ENCODE results near the gene PRUNE2.
"Not testable (repeated sequence)": the region's sequence is repeated elsewhere in the genome, so short reads cannot be mapped to it uniquely, and the experiment has no call there.

Gene PRUNE2

DNA sequence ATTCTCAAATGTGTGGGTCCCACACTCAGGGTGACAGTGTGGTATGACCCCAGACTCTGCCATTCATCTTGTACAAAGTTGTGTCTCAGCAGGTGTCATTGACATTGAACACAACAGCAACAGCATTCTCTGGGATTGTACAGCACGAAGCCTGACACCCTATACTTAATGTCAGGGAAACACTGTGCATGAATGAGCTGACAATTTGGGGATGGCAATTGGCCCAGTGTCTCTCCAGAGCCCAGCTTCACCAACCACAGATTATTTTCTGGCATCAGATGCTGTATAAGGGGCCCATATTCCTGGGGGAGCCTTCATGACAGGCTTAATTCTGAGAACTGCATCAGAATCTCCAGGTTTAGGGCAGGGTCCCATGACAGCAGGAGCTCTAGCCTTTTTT lies 303.7 kb downstream of the PRUNE2 start:
- DNase-seq (ENCODE audit: low spot score): no peak

DNA sequence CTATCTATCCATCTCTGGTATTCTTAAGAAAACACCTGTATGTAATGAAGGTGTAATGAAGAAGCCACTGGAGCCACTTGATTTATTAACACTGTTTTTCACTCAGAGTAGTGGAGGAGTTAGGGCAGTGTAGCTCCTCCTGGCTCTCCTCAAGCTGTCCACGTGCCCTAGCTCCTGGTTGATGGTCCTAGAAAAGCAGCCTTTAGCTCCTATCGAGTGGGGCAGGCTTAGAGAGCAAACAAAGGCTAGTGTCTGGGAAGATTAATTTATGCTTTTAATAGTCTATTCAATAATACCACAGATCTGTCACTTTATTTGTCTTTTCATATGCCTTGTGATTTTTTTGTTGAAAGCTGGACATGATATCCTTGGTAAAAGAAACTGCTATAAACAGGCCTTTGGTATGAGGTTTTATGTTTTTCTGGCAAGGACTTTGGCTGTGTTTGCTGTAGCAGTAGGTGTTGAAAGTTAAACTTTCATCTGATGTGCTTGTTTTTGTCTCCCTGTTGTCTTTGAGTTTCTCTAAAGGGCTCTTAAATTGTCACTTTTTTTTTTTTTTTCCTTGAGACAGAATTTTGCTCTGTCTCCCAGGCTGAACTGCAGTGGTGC lies 305.8 kb downstream of the PRUNE2 start:
- no peak for DNase-seq (ENCODE audit: low spot score)

DNA sequence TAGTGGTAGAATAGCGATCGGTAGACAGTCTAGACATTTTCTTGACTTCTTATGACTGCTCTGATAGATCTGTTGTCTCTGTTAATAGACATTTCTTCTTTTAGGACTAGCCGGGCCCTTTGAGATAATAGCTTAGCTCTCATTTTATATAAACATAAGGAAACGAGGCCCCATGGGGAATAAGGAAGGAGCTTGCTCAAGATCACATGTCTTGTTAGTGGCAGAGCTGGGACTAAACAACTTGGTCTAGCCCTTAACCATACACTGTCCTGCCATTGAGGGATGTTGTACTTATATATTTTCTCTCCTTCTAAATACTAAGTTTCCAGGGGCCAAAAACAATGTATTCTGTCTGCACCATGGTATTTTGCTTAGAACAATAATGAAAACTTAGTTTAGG lies 306.9 kb downstream of the PRUNE2 start:
- DNase-seq (ENCODE audit: low spot score): no peak

DNA sequence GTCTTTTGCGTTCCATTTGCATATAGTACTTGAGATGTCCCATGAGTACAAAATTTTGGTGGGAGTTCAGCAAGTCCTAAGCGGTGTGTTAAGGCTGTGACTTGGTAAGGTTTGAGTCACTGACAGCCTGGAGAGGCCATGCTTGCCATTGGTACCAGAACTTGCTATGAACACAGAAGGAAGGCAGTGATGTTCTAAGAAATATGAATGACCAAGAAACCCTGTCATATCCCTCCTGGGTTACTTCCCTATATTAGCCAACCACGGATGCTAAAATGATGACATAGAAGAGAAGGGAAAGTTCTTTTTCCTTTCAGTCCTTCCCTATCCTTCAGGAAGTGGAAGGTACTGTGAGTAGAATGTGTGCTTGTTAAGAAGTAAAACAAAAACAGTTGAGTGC lies 310.3 kb downstream of the PRUNE2 start:
- DNase-seq (ENCODE audit: low spot score): no peak

DNA sequence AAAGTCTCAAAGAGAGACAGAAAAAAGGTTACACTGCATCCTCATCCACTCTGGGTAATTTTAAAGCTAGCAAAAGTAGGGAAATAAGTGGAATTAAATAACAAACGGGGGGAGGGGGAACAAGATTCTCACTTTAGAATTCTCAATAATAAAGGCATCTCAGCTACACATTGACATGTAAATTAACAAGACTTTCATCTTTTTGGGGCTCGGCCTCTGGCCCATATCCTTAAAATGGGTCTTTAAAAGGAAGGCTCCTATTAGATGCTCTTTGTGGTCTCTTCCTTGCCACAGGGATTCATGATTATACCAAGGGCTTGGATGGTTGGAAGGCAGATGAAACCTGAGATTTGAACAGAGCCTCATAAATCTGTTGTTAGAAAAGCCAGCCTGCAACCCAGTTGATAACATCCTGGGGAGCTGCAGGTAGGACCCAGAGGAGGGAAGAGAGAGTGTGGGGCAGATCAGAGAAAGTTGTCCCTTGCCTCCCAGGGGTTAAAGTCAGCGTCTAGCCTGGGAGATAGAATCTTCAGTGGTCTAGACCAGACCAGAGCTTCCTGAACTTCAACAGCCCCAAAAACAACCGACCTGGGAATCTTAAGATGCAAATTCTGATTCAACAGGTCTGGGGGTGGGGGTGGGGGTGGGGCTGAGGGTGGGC lies 311.0 kb downstream of the PRUNE2 start:
- DNase-seq (ENCODE audit: low spot score): no peak

DNA sequence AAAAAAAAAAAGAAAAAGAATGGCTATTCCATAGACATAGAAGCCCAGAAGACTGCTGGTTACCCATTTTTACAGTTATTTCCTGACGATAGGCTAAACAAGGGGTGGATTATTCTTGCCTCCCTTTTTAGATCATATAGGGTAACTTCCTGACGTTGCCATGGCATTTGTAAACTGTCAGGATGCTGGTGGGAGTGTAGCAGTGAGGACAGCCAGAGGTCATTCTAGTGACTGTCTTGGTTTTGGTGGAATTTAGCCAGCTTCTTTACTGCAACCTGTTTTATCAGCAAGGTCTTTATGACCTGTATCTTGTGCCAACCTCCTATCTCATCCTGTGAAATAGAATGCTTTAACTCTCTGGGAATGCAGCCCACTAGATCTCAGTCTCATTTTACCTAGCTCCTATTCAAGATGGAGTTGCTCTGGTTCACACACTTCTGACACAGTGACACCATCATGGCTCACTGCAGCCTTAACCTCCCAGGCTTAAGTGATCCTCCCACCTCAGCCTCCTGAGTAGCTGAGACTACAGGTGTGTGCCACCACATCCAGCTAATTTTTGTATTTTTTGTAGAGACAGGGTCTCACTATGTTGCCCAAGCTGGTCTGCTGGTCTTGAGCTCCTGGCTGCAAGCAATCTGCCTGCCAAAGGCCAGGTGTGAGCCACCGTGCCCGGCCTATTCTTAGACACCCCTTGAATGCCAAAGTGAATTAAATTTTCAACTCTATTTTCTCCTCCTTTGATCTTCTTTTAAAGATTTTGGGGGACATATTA lies 311.8 kb downstream of the PRUNE2 start:
- DNase-seq (ENCODE audit: low spot score): not testable (repeated sequence)

DNA sequence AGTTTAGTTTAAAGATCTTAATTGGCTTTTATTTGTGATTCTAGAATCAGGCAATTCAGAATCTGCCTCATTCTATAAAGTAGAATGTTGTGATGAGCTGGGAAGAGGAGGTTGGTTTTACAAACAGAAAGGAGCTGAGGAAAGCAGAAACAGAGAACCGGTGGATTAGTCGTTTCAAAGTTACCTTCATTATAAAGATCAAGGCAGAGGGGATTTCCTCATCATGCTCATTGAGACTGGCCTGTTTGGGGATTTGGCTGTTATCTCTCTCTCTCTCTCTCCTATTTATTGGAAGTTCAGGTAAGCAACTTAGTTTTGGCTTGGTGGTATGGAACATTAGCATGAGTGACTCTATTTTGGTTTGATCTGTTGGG lies 313.0 kb downstream of the PRUNE2 start:
- DNase-seq (ENCODE audit: low spot score): no peak

DNA sequence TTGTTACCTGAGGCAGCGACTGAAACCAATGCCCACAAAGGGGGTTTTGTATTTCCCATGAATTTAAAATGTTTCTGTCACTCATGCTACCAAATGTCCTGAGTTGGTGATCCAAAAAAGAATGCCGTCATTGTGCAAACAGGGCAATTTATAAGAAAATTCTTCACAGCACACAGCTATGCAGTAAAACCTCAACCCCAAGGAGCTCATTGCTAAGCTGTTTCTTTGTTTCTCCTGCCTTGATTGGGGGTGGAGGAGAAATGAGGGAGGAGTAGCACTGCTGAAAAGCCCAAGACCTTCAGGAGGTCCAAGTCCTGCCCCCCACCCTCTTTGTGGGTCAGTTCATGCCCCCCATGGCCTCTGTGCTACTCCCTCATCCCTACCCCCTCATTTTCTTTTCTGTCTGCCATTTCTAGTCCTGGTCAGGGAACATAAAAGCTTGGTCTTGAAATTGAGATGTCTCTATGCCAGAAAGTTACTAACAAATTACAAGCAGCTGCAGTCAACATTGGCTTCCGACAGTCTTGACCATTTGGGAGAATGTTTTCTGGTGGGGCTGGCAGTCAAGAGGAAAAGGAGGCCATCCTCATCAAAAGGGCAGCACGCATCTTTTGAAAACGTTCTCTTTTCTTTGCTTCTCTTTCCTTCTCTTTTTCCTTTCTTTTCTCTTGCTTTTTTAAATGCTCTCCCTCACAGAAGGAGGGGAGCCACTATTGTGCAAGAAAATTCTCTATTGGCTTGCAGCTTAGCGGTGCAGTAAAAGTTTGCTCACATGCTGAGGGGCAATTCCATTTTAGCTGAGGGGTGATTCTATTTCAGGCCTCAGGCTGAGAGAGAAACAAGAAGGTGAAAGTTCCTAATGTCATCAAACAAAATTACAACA lies 313.6 kb downstream of the PRUNE2 start:
- no peak for DNase-seq (ENCODE audit: low spot score)

DNA sequence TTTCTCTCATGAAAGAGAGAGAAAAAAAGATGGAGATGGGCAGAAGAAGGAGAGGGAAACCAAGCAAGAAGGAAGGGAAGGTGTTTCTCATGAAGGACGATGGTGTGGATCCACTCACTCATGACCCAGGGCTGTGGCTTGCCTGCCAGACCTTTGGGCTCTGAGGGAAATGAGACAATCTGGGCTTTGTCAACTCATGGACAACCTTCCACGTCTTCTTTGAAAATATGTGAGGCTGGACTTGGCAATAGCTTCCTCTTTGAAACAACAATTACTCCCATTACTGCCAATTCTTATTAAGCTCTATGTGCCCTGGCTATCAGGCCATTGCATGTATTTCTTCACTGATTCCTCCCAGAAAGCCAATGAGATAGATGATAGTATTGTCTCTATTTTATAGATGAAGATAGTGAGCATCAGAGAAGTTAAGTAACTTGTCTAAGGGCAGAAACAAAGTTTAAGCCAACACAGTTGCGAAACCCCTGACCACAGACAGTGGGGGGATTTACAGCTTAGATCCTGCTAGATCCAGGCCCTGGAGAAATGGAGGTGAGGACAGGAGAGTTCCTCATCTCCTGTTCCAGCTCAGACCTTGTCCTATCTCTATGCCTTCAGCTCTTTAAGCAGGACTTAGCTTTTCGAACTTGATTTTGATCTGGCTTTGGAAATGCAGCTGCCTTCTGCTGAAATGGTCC lies 314.5 kb downstream of the PRUNE2 start:
- DNase-seq (ENCODE audit: low spot score): no peak

DNA sequence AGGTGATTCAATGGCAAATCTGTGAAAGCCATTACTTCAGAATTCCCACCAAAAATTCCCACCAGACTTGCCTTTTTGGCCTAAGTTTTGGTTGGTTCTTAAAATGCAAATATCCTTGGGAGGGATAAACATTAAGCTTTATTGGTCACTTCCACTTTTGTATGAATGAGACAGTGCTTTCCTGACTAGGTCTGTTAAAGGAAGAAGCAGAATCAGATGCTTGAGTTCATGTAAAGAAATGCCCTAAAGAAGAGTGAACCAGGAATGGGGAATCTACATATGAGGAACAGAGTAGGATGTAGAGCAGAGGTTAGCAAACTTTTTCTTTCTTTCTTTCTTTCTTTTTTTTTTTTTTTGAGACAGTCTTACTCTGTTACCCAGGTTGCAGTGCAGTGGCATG lies 317.6 kb downstream of the PRUNE2 start:
- no peak for DNase-seq (ENCODE audit: low spot score)

DNA sequence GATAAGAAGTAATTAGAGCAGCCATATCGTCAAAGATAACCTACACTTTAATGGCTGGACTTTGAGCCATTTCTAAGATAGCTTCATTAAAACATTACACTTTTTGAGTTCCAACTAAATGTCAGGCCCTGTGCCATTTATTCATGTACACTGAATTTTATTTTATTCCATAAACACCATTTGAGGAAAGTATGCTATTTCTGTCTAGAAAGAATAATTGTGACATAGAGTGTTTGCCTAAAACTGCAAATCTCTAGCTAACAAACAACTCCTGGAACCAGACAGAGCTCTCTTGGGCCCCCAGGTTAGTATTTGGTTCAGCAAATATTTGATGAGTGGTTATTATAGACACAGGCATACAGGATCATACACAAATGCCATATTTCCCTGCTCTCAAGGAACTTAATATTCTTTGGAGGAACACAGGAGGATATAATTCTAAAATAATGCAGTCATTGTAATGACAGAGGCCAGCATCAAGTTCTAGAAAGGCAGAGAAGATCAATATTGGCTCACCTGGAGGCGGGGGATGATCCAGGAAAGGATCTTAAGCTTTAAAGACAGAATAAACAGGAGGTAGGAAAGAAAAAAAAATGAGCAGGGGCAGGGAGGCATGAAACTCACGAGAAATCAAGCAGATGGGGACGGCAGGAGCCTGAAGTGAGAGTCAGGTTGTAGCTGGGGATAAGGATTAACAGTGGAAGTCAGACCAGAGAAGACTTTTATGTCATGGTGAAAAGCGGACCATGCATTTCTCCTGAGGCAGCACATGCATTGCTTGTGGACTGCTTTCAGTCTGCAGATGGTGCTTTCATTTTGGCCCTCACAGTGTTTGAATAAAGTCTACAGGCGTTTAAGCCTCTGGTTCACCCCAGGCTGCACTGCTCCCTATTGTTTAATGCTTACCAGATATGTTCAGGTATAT lies 319.3 kb downstream of the PRUNE2 start:
- DNase-seq (ENCODE audit: low spot score): no peak

DNA sequence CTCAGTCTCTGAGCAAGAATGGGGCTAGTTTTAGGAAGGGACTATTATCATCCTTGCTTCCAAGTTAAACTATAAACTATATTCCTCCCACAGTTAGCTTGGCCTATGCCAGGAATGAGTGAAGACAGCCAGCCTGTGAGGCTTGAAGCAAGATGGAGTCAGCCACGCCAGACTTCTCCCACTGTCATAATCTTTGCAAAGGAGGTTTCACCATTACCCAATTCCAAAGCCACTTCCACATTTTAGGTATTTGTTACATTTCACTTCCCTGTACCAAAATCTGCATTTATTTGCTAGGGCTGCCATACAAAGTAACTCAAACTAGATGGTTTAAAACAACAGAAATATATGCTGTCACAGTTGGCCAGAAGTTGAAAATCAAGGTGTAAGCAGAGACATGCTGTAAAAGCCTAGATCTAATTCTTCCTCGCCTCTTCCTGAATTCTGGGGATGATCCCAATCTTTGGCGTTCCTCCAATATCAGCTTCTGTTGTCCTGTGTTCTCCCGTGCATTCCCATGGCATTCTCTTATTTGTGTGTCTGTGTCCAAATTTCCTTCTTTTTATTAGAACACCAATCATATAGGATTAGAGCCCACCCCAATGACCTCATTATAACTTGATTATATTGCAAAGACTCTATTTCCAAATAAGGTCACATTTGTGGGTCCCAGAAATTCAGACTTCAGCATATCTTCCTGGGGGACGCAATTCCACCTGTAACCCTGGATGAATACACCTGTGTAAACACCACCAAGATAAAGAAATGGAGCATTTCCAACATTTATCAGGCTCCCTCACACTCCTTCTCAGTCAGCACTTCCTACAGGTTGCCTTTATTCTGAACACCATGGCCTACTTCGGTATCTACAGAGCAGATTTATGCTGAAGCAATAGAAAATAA lies 320.2 kb downstream of the PRUNE2 start:
- no peak for DNase-seq (ENCODE audit: low spot score)

DNA sequence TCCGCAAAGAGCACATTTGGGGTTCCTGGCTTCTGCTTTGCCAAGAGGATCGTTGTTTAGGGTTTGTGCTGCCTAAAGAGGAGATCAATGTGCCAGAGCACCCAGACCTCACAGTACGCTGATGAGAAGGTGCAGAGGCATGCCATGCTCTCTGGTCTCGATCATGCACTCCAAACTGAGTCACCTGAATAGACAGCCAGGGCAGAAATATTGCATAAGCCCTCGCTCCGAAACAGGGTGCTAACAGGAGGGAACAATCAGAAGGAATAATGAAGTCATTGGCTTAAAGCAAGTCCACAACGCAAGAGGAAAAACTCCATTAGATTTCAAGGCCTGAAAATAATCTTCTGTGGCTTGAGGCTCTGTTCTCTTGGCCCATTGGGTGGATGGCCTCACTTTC lies 322.7 kb downstream of the PRUNE2 start:
- no peak for DNase-seq (ENCODE audit: low spot score)

DNA sequence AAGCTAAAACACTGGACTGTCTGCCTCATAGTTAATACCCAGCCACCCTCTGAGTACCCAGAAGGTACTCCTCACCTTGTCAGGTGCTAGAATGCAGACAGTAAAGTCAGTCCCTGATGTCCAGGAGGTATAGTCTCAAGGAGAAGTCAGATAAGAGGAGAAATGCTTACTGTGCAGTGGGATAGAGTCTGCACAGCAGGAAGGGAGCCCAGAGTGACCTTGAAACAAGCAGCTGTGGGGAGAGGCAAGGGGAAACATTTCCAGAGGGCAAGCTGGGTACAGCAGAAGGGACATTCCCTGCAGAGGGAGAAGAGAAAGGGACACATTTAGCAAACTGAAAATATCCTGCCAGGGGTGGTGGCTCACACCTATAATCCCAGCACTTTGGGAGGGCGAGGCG lies 324.2 kb downstream of the PRUNE2 start:
- DNase-seq (ENCODE audit: low spot score): no peak

DNA sequence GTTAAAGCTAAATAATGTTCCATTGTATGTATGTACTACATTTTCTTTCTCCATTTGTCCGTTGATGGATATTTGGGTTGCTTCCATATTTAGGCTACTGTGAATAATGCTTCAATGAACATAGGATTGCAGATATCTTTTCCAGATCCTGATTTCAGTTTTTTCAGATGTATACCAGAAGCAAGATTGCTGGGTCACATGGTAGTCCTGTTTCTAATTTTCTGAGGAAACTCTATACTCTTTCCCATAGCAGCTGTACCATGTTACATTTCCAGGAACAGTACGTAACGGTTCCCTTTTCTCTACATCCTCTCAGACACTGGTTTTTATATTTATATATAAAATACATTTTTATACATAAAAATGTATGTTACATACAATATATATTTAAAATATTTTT lies 325.1 kb downstream of the PRUNE2 start:
- no peak for DNase-seq (ENCODE audit: low spot score)

DNA sequence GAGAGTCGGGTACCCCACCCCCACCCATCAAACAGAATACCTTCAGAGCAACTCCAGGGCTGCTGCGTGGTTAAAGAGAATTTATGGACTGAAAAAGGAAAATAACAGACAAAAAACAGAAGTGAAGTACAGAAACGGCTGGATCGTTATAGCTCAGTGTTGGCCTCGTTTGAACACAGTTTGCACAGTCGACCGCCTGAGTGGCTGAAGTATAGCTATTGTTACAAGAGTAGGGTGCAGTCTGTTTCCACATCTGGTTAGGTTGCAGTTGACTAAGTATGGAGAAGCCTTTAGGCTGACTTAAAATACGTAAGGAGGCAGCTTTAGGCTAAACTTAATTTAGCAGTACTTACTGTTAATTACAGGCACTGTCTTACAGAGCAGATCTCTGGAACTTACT lies 325.7 kb downstream of the PRUNE2 start:
- no peak for DNase-seq (ENCODE audit: low spot score)

DNA sequence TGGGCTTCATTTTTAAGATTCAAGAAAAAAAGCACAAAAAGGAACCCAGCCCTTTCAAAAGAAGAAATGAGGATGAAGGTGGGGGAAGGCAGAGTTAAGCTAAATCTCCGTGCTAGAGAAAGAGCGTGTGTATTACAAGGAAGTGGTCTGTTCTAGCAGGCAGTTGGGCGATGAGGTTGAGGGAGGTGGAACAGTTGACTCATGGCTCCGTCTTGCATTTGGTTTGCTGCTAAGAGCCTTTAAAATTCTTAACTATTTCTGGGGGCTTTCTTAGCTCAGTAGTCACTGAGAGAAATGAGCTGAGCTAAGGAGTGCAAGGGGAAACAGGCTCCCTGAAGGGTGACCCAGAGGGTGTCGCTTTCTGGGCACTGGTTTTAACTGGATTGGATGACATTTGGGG lies 329.6 kb downstream of the PRUNE2 start:
- peak; percentile 84 for DNase-seq (ENCODE audit: low spot score)

DNA sequence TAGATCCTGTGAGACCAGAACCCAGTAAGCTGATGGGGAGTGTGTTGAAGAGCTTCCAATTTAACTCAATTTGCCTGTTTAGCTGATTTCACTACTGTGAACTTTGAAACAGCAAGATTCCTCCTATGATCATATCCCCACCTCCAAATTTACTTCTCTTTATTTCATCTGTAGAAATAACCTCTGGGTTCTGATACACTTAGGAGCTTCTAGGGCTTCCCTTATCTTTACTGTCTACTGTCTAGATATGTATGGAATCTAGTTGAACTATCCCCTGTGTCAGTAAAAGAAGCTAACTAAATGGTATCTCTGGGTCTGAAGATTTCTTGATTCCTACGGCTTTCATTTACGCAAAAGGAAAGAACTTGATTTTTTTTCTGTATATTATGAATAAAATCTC lies 330.2 kb downstream of the PRUNE2 start:
- DNase-seq (ENCODE audit: low spot score): no peak

DNA sequence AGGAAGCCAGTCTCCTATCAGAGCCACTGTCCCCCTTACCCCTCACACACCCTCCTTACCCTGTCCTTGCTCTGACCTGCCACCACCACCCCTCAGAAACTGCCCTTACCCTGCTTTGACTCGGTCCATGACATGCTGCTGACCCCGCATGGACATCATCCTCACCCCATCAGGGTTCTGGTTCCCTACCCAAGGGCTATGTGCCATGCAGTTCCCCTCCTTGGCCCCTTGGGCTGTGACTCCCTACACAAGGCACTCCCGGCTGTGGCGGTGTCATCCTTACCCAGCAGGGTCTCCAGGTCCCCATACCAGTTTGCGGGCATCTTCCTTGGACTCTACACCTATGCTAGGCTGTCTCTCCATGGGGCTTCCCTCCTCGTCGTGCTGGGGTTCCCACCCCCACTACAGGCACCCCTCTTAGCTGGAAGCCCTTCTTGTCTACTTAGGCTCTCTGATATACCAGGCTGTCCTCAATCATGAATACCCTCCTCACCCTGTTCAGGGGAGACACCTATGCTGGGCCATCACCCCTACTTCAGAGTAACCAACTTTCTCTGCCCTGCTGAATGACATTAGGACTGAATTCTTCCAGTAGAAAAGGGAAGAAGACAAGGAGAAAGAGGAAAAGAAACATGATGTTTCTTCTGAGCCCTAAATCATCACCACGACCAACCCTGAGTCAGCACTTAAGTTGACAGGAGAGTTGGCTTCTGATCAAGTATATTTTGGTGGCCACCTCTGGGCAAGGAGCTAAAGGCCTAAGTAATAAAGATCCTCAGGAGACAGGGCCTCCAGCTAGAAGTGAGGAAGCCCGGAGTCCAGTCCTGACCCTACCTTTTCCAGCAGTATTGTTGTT lies 331.8 kb downstream of the PRUNE2 start:
- no peak for DNase-seq (ENCODE audit: low spot score)
